Right lobe of liver (tissue), 6 donors: ENCODE results near the gene NEK4. TPM values are rescaled to one million over a fixed set of nuclear protein-coding genes. Genes with fewer than 3 reads are reported as not detected.

Source experiments
- ATAC-seq, 4 donors: fragments of 200-7000 bp; cut with Tn5 transposase; one replicate each; pipeline ENCODE4 v1.9.1; 2020; ENCODE audit warnings: mild to moderate bottlenecking in 4 of 4, moderate library complexity in 4 of 4
- DNase-seq, 3 donors: peaks; one replicate each; pipeline ENCODE4 v3.0.0-alpha.2; 2020
- H3K27ac ChIP-seq, 3 donors: fragments of 200-600 bp; one replicate each; pipeline ENCODE4 v1.8.0; 2022
- H3K27me3 ChIP-seq, 2 donors: fragments of 200-600 bp; one replicate each; pipeline ENCODE4 v1.8.0; 2022
- H3K36me3 ChIP-seq, 4 donors: fragments of 200-600 bp; sonication (generic) in 1 of 4; one replicate each; pipeline versions ENCODE4 v1.5.1 to v1.8.0; 2017 to 2022; ENCODE audit warnings: control low read depth in 1 of 4
- H3K4me1 ChIP-seq, 4 donors: fragments of 200-600 bp; sonication (generic) in 1 of 4; one replicate each; pipeline versions ENCODE4 v1.5.1 to v1.8.0; 2017 to 2022; ENCODE audit warnings: control low read depth in 1 of 4
- H3K4me3 ChIP-seq, 3 donors: fragments of 200-600 bp; one replicate each; pipeline ENCODE4 v1.8.0; 2022
- H3K9me3 ChIP-seq, 4 donors: fragments of 200-600 bp; sonication (generic) in 1 of 4; one replicate each; pipeline versions ENCODE4 v1.5.1 to v1.8.0; 2017 to 2022; ENCODE audit warnings: control low read depth in 1 of 4
- CTCF ChIP-seq, 4 donors: fragments of 200-600 bp in 3 of 4; fragments of 450-650 bp in 1 of 4; IDR thresholded peaks; one replicate each; pipeline versions ENCODE4 v1.5.1 to v1.8.0; 2016 to 2022; ENCODE audit warnings: antibody characterized with exemption in 4 of 4, mild to moderate bottlenecking in 2 of 4
- POLR2A ChIP-seq: fragments of 450-650 bp; IDR thresholded peaks from one replicate; pipeline ENCODE4 v1.6.1; 2017; ENCODE audit warnings: antibody characterized with exemption, mild to moderate bottlenecking
- WGBS: methylation state at CpG from one replicate; pipeline ENCODE4 v1.1.6; 2018; ENCODE audit warnings: low coverage, low lambda C conversion rate; ENCODE audit not compliant: insufficient coverage; ENCODE audit errors: missing lambda C conversion rate; 5-methylcytosine and 5-hydroxymethylcytosine counted together
- intact Hi-C, 2 donors: fragments of 100-400 bp; cut with DNase I; formaldehyde crosslinking; loops; one replicate each; pipeline versions ENCODE4 v1.11.2 to v1.14.1; 2022
- total RNA-seq, 6 experiments: library from RNA; depleted of rRNA in 2 of 6; stranded (reverse); fragments of >200 nt in 2 of 6; fragmentation: NEBNext Ultra II Directional in 3 of 6; extraction: Animal tissue kit (Norgen Biotek cat#: 25700) in 3 of 6; gene quantifications; one replicate each; pipeline versions ENCODE4 v1.1.0 to v1.2.4, GENCODE V29; 2016 to 2023
- donor health status: DM: no; HTN: yes; CAD: no.
- donor health status: DM: no; HTN: no; CAD: no.
- donor health status: DM: no; HTN: no; CAD: no.
- donor health status: DM: no; HTN: yes; CAD: no.
- donor health status: DM: no; HTN: yes; CAD: no.

NEK4 gene
- total RNA-seq, 6 experiments from 2014 or later, result 7.3 to 18.9 (median 14.8) TPM

GRCh38 chr3:52787672-52788625 lies 17.2 kb upstream of the NEK4 start:
- DNase-seq, result peak; percentile 69 to 90 (median 80)
- TF ChIP-seq CTCF (IDR thresholded peaks at IDR 0.05), result no peak
- H3K9me3 ChIP-seq, result no peaks in the 10 kb centered on the region

GRCh38 chr3:52787246-52787645 lies 16.5 kb upstream of the NEK4 start:
- TF ChIP-seq POLR2A (no peak), CTCF (IDR thresholded peaks at IDR 0.05) (no peak)
- ATAC-seq (no peak), DNase-seq (peak; percentile 10 to 47 (median 44))
- WGBS, result 93% methylated on average over 7 of the region's 11 CpGs
- H3K27ac ChIP-seq, result peak overlapping the region in 1 of 3 donors; percentile 70
- peaks cover 0 to 63% (median 28%) of the 10 kb centered on the region in 4 donors for H3K36me3 ChIP-seq
- H3K9me3 ChIP-seq, result no peaks in the 10 kb centered on the region
- peaks cover 0 to 76% (median 27%) of the 10 kb centered on the region in 4 donors for H3K4me1 ChIP-seq
- H3K27me3 ChIP-seq, result no peaks in the 10 kb centered on the region
- no peak overlapping the region for H3K4me3 ChIP-seq
- intact Hi-C loops, result no loop called here

More at GRCh38 chr3:52787672-52788625, 17.2 kb upstream of the NEK4 start:
- intact Hi-C loops, result no loop called here
- Histone ChIP-seq H3K27me3 (no peaks in the 10 kb centered on the region), H3K36me3 (peaks cover 0 to 56% (median 25%) of the 10 kb centered on the region in 4 donors), H3K4me1 (peaks cover 0 to 76% (median 28%) of the 10 kb centered on the region in 4 donors), H3K4me3 (peak overlapping the region in 1 of 3 donors; percentile 19), H3K27ac (peak overlapping the region in 1 of 3 donors; percentile 70)
- peak; percentile 12 to 60 (median 32) for ATAC-seq
- 30% methylated on average over 11 of the region's 17 CpGs for WGBS

DNA sequence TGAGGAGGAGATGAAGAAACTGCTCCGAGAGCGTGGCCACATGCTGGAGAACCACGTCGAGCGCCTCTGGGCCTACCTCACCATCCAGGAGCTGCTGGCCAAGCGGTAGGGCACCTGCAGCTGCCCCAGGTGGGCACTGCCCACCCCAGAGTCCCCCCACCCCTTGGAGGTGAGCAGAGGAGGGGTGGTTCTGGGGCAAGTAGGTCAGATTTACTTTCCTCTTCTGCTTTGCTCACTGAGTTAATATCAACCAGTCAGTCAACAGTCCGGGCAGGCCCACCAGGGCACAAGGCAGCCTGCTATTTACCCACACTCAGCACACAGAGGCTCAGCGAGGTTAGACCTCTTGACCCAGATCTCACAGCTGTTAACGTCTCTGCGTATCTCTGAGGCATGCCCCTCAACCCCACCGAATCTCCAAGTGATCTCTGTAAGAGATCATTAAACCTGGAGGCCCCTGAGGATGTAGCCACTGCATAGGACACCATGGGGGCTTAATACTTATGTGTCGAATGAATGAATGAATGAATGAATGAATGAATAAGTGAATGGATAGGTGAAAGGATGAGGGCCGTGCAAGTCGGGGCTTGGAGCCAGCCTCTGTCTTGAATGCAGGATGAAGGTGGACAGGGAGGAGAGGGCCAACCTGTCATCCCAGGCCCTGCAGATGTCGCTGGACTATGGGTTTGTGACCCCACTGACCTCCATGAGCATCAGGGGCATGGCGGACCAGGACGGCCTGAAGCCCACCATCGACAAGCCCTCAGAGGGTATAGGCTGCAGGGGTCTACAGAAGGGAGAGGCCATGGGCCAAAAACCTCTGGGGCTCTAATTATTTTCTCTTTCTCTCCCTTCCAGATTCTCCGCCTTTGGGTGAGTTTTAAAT lies 15.8 kb upstream of the NEK4 start:
- H3K27ac ChIP-seq, result peak overlapping the region in 1 of 3 donors; percentile 70
- H3K4me1 ChIP-seq, result peaks cover 0 to 76% (median 27%) of the 10 kb centered on the region in 4 donors
- WGBS, result 44% methylated on average over 10 of the region's 19 CpGs
- peaks cover 0 to 66% (median 32%) of the 10 kb centered on the region in 4 donors for H3K36me3 ChIP-seq
- no peaks in the 10 kb centered on the region for H3K27me3 ChIP-seq
- no peak overlapping the region for H3K4me3 ChIP-seq
- DNase-seq (peak; percentile 38 to 82 (median 82)), ATAC-seq (peak; percentile 45 to 73 (median 64))
- TF ChIP-seq POLR2A (no peak), CTCF (IDR thresholded peaks at IDR 0.05) (no peak)
- H3K9me3 ChIP-seq, result no peaks in the 10 kb centered on the region
- intact Hi-C loops, result no loop called here

DNA sequence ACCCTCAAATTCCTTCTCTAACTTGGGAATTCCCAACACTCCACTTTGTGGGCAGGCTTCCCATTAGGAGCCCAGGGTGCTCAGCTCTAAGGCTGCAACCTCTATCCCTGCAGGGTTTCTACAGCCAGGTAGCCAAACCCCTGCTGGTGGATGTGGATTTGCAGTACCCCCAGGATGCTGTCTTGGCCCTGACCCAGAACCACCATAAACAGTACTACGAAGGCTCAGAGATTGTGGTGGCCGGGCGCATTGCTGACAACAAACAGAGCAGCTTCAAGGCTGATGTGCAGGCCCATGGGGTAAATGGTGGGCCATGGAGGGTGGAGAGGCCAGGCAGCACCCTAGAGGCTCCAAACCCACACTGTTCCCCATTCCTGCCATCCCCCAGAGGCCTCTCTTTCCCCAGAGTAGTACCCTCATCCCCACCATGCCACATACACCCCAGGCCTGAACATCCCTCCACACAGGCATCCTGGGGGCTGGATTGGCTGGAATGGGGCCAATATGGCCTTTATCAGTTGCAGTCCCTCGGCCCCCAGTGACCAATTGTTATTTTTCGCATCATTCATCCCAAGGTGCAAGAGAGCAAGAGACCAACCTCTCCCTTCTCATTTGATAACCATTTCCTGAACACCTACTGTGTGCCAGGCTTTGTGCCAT lies 14.3 kb upstream of the NEK4 start:
- no peaks in the 10 kb centered on the region for H3K27me3 ChIP-seq
- peak in 2 of 3 donors; percentile 42 to 46 for DNase-seq

More for the DNA sequence above, 14.3 kb upstream of the NEK4 start:
- intact Hi-C loops, result no loop called here
- Histone ChIP-seq H3K27ac (peak overlapping the region in 1 of 3 donors; percentile 70), H3K4me3 (no peak overlapping the region), H3K9me3 (no peaks in the 10 kb centered on the region), H3K4me1 (peaks cover 0 to 81% (median 27%) of the 10 kb centered on the region in 4 donors), H3K36me3 (peaks cover 0 to 65% (median 27%) of the 10 kb centered on the region in 4 donors)
- TF ChIP-seq POLR2A, result no peak
- no peak for TF ChIP-seq CTCF (IDR thresholded peaks at IDR 0.05)
- WGBS, result 81% methylated on average over 2 of the region's 5 CpGs
- ATAC-seq, result no peak
